Activated CD4-positive, alpha-beta T cell treated with anti-CD3 and anti-CD28 coated beads, Interleukin-2, amount 50 U/mL, for 48 hours (primary cell): ENCODE results near the gene COX4I1.
"Not testable (repeated sequence)": the region's sequence is repeated elsewhere in the genome, so short reads cannot be mapped to it uniquely, and the experiment has no call there.

Source experiments
- DNase-seq, 2 experiments: peaks; one replicate each; pipeline ENCODE4 v3.0.0-alpha.2; 2020

COX4I1 gene

GRCh38 chr16:85805442-85806045 lies 6.0 kb downstream of the COX4I1 start:
- DNase-seq: no peak

DNA sequence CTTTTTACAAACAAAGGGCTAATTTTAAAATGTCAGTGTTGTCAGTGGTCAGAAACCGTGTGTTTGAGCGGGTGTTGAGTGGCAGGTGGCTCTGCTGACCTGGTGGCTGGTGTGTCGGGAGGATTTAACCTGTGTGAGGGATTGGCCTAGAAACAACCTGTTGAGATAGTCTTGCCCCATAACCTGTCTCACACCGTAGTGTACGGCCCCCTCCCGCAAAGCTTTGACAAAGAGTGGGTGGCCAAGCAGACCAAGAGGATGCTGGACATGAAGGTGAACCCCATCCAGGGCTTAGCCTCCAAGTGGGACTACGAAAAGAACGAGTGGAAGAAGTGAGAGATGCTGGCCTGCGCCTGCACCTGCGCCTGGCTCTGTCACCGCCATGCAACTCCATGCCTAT lies 7.0 kb downstream of the COX4I1 start:
- no peak for DNase-seq

DNA sequence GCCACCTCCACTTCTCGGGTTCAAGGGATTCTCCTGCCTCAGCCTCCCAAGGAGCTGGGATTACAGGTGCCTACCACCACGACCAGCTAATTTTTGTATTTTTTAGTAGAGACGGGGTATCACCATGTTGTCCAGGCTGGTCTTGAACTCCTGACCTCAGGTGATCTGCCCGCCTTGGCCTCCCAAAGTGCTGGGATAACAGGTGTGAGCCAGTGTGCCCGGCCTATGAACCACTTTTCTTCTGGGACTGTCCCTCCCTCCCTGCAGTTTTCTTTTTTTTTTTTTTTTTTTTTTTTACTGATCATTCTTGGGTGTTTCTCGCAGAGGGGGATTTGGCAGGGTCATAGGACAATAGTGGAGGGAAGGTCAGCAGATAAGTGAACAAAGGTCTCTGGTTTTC lies 7.8 kb downstream of the COX4I1 start:
- DNase-seq: not testable (repeated sequence)

DNA sequence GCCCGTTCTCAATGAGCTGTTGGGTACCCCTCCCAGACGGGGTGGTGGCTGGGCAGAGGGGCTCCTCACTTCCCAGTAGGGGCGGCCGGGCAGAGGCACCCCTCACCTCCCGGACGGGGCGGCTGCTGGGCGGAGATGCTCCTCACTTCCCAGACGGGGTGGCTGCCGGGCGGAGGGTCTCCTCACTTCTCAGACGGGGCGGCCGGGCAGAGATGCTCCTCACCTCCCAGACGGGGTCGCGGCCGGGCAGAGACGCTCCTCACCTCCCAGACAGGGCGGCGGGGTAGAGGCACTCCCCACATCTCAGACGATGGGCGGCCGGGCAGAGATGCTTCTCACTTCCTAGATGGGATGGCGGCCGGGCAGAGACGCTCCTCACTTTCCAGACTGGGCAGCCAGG lies 8.6 kb downstream of the COX4I1 start:
- DNase-seq: not testable (repeated sequence)

DNA sequence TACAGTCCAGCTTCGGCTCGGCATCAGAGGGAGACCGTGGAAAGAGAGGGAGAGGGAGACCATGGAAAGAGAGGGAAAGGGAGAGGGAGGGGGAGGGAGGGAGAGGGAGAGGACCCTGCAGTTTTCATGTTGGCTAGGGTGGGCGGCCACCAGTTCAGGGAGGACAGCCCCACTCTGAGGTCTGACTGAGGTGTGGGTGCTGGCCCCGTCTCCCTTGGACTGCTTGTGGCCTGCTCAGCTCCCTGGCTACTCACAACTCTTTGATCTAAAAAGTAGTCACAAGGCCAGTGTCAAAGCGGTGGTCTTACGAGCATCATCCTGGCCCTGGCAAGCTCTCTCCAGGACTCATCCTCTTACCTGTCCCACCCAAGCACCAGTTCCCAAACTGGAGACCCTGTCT lies 9.4 kb downstream of the COX4I1 start:
- no peak for DNase-seq

DNA sequence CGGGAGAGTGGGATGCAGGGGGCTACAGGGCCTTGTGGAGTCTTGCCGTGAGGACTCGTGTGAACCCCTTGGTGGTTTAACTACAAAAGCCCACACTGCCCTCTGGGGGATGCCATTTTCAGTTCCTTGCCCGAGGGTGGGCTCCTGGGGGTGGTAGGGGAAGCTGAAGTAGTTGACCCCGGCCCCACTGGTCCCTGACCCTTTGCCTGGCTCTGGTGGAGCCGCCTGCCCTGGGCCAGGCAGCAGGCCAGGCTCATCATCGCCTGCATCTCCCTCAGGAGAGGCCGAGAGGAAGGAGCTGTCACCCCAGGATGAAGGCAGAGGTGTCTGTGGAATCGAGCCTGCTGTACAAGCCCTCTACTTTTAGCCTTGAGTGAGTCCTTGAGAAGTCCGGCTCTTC lies 10.2 kb downstream of the COX4I1 start:
- DNase-seq: no peak

GRCh38 chr16:85810097-85810741 lies 10.7 kb downstream of the COX4I1 start:
- DNase-seq: no peak

DNA sequence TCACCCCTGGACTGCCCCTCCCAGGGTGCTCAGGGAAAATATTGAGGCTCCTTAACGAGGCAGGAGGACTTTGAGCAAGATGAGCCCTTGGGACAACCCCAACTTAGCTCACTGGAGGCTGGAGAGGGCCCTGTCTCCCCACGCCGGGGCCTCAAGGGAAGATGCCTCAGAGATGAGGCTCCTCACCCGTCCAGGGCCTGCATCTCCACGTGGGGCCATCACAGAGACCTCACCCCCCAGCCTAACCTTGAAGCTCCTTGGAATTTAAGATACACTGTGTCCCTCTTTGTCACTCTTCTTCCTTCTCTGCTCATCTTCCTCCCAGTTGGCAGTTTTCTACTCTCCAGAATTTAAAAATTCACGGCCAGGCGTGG lies 11.2 kb downstream of the COX4I1 start:
- no peak for DNase-seq

GRCh38 chr16:85812031-85812807 lies 12.7 kb downstream of the COX4I1 start:
- no peak for DNase-seq

- DNase-seq: no peak
These were observed 13.6 kb downstream of the COX4I1 start for GRCh38 chr16:85812811-85813700.

- no peak for DNase-seq
These were observed 16.7 kb downstream of the COX4I1 start for GRCh38 chr16:85816159-85816558.

DNA sequence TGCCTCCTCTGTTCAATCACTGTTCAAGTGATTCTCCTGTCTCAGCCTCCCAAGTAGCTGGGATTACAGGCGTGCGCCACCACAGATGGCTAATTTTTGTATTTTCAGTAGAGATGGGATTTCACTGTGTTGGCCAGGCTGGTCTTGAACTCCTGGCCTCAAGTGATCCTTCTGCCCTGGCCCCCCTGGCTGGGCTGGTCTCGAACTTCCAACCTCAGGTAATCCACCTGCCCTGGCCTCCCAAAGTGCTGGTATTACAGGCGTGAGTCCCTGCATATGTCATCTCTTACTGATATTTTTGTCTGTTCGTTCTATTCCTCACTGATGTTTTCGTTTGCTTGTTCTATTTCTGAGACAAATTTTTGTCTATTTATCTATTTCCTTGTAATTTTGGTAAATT lies 17.7 kb downstream of the COX4I1 start:
- not testable (repeated sequence) for DNase-seq

DNA sequence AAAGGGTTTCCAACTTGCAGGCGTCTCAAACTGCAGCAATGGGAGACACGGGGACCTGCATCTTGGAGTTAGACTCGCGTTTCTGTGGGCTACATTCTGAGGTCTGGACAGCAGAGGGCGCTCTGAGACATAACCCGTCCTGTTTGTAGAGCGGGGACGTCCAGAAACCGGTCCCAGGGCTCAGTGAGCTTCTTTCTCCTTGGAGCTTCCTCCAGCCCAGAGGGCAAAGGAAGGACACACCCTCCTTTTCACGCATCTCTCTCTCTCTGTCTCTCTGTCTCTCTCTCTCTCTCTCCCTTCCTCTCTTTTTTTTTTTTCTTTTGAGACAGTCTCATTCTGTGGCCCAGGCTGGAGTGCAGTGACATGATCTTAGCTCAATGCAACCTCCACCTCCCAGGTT lies 19.8 kb downstream of the COX4I1 start:
- DNase-seq: peak; percentile 94 to 95

DNA sequence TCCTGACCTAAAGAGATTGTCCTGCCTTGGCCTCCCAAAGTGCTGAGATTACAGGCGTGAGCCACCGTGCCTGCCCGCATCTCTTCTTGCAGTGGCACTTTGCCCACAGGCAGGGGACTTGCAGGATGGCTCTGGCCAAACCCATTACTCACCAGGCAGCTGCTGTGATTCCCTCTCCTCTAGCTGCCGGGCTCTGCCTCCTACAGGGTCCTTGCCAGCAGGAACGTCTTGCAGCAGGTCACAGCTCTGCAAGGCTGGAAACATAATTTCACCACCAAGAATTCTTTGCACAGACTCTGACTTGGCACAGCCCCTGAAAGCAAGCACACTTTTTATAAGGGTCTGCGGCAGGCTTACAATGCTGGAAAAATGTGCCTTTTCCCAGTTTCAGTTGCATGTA lies 20.3 kb downstream of the COX4I1 start:
- DNase-seq: no peak

- DNase-seq: no peak
These were observed 21.3 kb downstream of the COX4I1 start for GRCh38 chr16:85820604-85821372.

- peak; percentile 81 to 86 for DNase-seq
These were observed 22.1 kb downstream of the COX4I1 start for GRCh38 chr16:85821390-85822135.

GRCh38 chr16:85822145-85822544 lies 22.6 kb downstream of the COX4I1 start:
- no peak for DNase-seq

GRCh38 chr16:85823328-85823920 lies 23.9 kb downstream of the COX4I1 start:
- DNase-seq: no peak

DNA sequence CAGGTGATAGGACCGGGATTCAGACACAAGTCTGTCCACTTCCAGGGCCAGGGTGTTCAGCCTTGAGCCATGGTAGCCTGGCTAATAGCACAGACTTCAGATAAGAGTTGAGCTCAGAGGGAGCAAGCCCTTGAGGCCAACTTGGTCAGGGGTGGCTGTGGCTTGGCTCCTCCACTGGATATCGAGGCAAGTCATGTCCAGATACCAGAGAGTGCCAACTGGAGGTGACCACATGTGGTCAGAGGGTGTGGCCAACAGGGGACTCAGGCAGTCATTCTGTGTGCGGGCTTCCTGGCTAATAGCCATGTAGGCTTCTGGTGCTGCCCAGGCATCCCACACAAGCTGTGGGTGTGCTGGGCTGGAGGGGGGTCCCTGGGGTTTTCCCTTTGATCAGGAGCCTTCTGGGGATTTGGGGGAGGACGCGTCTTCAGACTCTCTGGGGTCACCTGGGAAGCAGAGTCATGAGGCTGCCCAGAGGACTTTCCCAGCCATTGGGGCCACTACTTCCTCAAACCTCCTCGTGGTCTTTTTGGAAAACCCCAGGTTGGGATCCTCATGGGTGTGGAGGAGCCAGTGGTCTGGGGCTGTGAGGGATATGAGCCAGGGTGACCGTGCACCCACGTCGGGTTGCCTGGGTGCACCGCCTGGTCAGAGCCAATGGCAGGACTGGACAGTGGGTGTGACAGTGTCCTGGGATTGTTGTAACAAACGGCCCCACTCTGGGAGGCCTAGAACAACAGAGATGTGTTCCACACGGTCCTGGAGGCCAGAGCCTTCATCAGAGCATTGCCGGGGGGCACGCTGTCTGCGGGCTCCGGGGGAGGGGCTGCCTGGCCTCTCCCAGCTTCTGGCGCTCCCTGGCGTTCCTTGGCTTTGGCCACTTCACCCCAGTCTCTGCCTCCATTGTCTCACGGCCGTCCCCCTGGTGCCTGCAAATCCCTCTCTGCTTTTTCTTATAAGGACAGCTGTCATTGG lies 25.0 kb downstream of the COX4I1 start:
- DNase-seq: no peak

GRCh38 chr16:85825326-85825725 lies 25.8 kb downstream of the COX4I1 start:
- DNase-seq: no peak
